HepG2 (cell line): ENCODE data around the gene C20orf141. TPM values are rescaled to one million over a fixed set of nuclear protein-coding genes. Genes with fewer than 3 reads are reported as not detected.
A peak's percentile ranks its signal among the peaks of the same experiment; 100 is the strongest.

ENCODE experiments used
- ATRX ChIP-seq: sonication (generic); formaldehyde crosslinking; IDR thresholded peaks from 2 replicates; pipeline ENCODE4 v1.4.0; 2020; ENCODE audit warnings: missing genetic modification reagents, borderline replicate concordance
- CBX1 ChIP-seq: IDR thresholded peaks from one replicate; pipeline ENCODE4 v1.6.1; 2016; ENCODE audit warnings: antibody characterized with exemption, low read depth
- EP300 ChIP-seq, 3 experiments: sonication (generic) in 1 of 3; formaldehyde crosslinking in 1 of 3; IDR thresholded peaks; 2 replicates each; pipeline versions ENCODE4 v1.5.1 to v1.6.1; 2011 to 2020; ENCODE audit warnings: low read depth in 2 of 3, low read length in 2 of 3, borderline replicate concordance in 1 of 3, improper control_type of control experiment in 1 of 3, mild to moderate bottlenecking in 1 of 3, missing genetic modification reagents in 1 of 3, moderate library complexity in 1 of 3
- FOXK2 ChIP-seq: fragments of 450-650 bp; IDR thresholded peaks from 2 replicates; pipeline ENCODE4 v1.6.1; 2016
- GLMP ChIP-seq: sonication (generic); formaldehyde crosslinking; IDR thresholded peaks from 2 replicates; pipeline ENCODE4 v1.9.0; 2021; ENCODE audit warnings: missing genetic modification reagents, mild to moderate bottlenecking, borderline replicate concordance
- GPBP1L1 ChIP-seq: sonication (generic); formaldehyde crosslinking; IDR thresholded peaks from 2 replicates; pipeline ENCODE4 v1.5.0; 2020; ENCODE audit warnings: mild to moderate bottlenecking, missing genetic modification reagents
- KAT8 ChIP-seq: IDR thresholded peaks from 2 replicates; pipeline ENCODE4 v1.6.1; 2016; ENCODE audit warnings: missing genetic modification reagents, missing compliant biosample characterization
- KDM4B ChIP-seq: sonication (generic); formaldehyde crosslinking; IDR thresholded peaks from 2 replicates; pipeline ENCODE4 v1.4.0; 2020; ENCODE audit warnings: missing genetic modification reagents
- NR2F6 ChIP-seq, 2 experiments: IDR thresholded peaks; 2 replicates each; pipeline ENCODE4 v1.6.1; 2016; ENCODE audit warnings: antibody characterized with exemption in 1 of 2, mild to moderate bottlenecking in 1 of 2
- PAF1 ChIP-seq: IDR thresholded peaks from 2 replicates; pipeline ENCODE4 v1.6.1; 2016; ENCODE audit warnings: missing genetic modification reagents, missing compliant biosample characterization
- PATZ1 ChIP-seq: sonication (generic); formaldehyde crosslinking; IDR thresholded peaks from 2 replicates; pipeline ENCODE4 v1.4.0; 2020; ENCODE audit warnings: missing genetic modification reagents
- SALL1 ChIP-seq: sonication (generic); formaldehyde crosslinking; IDR thresholded peaks from 2 replicates; pipeline ENCODE4 v1.8.0; 2022; ENCODE audit warnings: mild to moderate bottlenecking, missing genetic modification reagents
- SAP130 ChIP-seq: IDR thresholded peaks from 2 replicates; pipeline ENCODE4 v1.6.1; 2016; ENCODE audit warnings: low read depth
- SMARCE1 ChIP-seq: fragments of 450-650 bp; IDR thresholded peaks from 2 replicates; pipeline ENCODE4 v1.6.1; 2017; ENCODE audit warnings: borderline replicate concordance
- TGIF2 ChIP-seq: IDR thresholded peaks from 2 replicates; pipeline ENCODE4 v1.6.1; 2016; ENCODE audit warnings: control low read depth, missing compliant biosample characterization
- ZBTB42 ChIP-seq: sonication (generic); formaldehyde crosslinking; IDR thresholded peaks from 2 replicates; pipeline ENCODE4 v1.5.0; 2020; ENCODE audit warnings: mild to moderate bottlenecking, missing genetic modification reagents
- ZMYM3 ChIP-seq: sonication (generic); formaldehyde crosslinking; IDR thresholded peaks from 2 replicates; pipeline ENCODE4 v1.5.1; 2020; ENCODE audit warnings: mild to moderate bottlenecking, missing genetic modification reagents
- ZNF138 ChIP-seq: sonication (generic); formaldehyde crosslinking; IDR thresholded peaks from 2 replicates; pipeline ENCODE4 v1.5.0; 2020; ENCODE audit warnings: mild to moderate bottlenecking, low read depth, missing genetic modification reagents
- ZNF276 ChIP-seq: sonication (generic); formaldehyde crosslinking; IDR thresholded peaks from 2 replicates; pipeline ENCODE4 v1.4.0; 2020; ENCODE audit warnings: mild to moderate bottlenecking, low read depth, missing genetic modification reagents
- ZNF326 ChIP-seq: sonication (generic); formaldehyde crosslinking; IDR thresholded peaks from 2 replicates; pipeline ENCODE4 v1.4.0; 2020; ENCODE audit warnings: missing genetic modification reagents, borderline replicate concordance
- ZNF331 ChIP-seq: sonication (generic); formaldehyde crosslinking; IDR thresholded peaks from 2 replicates; pipeline ENCODE4 v1.4.0; 2020; ENCODE audit warnings: missing genetic modification reagents
- ZNF350 ChIP-seq: sonication (generic); formaldehyde crosslinking; IDR thresholded peaks from 2 replicates; pipeline ENCODE4 v1.4.0; 2020; ENCODE audit warnings: mild to moderate bottlenecking, low read depth, missing genetic modification reagents, borderline replicate concordance
- ZNF615 ChIP-seq: sonication (generic); formaldehyde crosslinking; IDR thresholded peaks from 2 replicates; pipeline ENCODE4 v1.5.0; 2020; ENCODE audit warnings: mild to moderate bottlenecking, missing genetic modification reagents, borderline replicate concordance
- ZNF709 ChIP-seq: sonication (generic); formaldehyde crosslinking; IDR thresholded peaks from 2 replicates; pipeline ENCODE4 v1.5.0; 2020; ENCODE audit warnings: mild to moderate bottlenecking, missing genetic modification reagents
- ZNF761 ChIP-seq: sonication (generic); formaldehyde crosslinking; conservative IDR thresholded peaks from 2 replicates; pipeline ENCODE4 v1.4.0; 2020; ENCODE audit warnings: mild to moderate bottlenecking, missing genetic modification reagents
- ZNF816 ChIP-seq: sonication (generic); formaldehyde crosslinking; IDR thresholded peaks from 2 replicates; pipeline ENCODE4 v1.8.0; 2022; ENCODE audit warnings: missing genetic modification reagents, mild to moderate bottlenecking, borderline replicate concordance
- polyA plus RNA-seq, 8 experiments: library from polyadenylated mRNA; depleted of rRNA in 3 of 8; stranded (reverse) in 7 of 8; unstranded in 1 of 8; fragments of >200 nt; fragmentation: Illumina TruSeq in 4 of 8; extraction: Trizol in 4 of 8; gene quantifications; 2 replicates each; pipeline versions ENCODE4 v1.2.1 to v1.2.3, GENCODE V29; 2011 to 2016; ENCODE audit warnings: low read depth in 4 of 8, missing spikeins in 1 of 8, mixed read lengths in 1 of 8; ENCODE audit not compliant: insufficient read depth in 1 of 8
- total RNA-seq, 5 experiments: library from RNA; depleted of rRNA; stranded (reverse); fragments of >200 nt; fragmentation: Illumina TruSeq; extraction: Trizol; gene quantifications; 2 replicates each; pipeline ENCODE4 v1.2.3, GENCODE V29; 2016; ENCODE audit warnings: low read depth in 1 of 5

C20orf141 gene
- total and polyA plus RNA-seq, 2 of the 13 experiments (the other 11 are each of a cell fraction or from before 2014, with no cell fraction given) = not detected

- TF ChIP-seq GPBP1L1 (no peak), SMARCE1 (no peak), ZNF816 (CRISPR knock-in tag) (no peak), ZNF350 (CRISPR knock-in tag) (0 out of 2 replicates have a peak, but pooled peaks have one; percentile 5), GLMP (CRISPR knock-in tag) (no peak), ZNF709 (CRISPR knock-in tag) (0 out of 2 replicates have a peak, but pooled peaks have one; percentile 3), ZBTB42 (CRISPR knock-in tag) (no peak), ZNF326 (CRISPR knock-in tag) (no peak), ZMYM3 (peak; percentile 64), ZNF138 (CRISPR knock-in tag) (no peak), ATRX (CRISPR knock-in tag) (no peak), ZNF615 (CRISPR knock-in tag) (no peak), SAP130 (CRISPR knock-in tag) (peak; percentile 74), KDM4B (CRISPR knock-in tag) (no peak), PAF1 (CRISPR knock-in tag) (no peak), EP300 (IDR thresholded peaks at IDR 0.05; ENCODE audit: low read depth in 2 of 2, low read length in 2 of 2) (peak in 1 of 2 experiments; percentile 22; a peak in 1 of 4 replicates), EP300 (CRISPR knock-in tag; IDR thresholded peaks at IDR 0.05; ENCODE audit: borderline replicate concordance) (no peak), ZNF276 (CRISPR knock-in tag) (no peak), NR2F6 (IDR thresholded peaks at IDR 0.05) (no peak), NR2F6 (CRISPR knock-in tag; IDR thresholded peaks at IDR 0.05) (peak; percentile 5; the same call in 1 of the 2 replicates), ZNF331 (no peak), FOXK2 (no peak), ZNF761 (CRISPR knock-in tag) (no peak), KAT8 (CRISPR knock-in tag) (peak; percentile 16; the same call in 1 of the 2 replicates), TGIF2 (CRISPR knock-in tag) (0 out of 2 replicates have a peak, but pooled peaks have one; percentile 0), PATZ1 (CRISPR knock-in tag) (peak; percentile 90), CBX1 (no peak), SALL1 (CRISPR knock-in tag) (no peak; the same call in 1 of the 2 replicates)
Measured at GRCh38 chr20:2840967-2841531, 26.3 kb downstream of the C20orf141 start (continued).
